Kidney (tissue), 14 donors: ENCODE results near the gene SLC38A2. TPM values are rescaled to one million over a fixed set of nuclear protein-coding genes. Genes with fewer than 3 reads are reported as not detected.
"Not testable (repeated sequence)": the region's sequence is repeated elsewhere in the genome, so short reads cannot be mapped to it uniquely, and the experiment has no call there.

Experiments
- DNase-seq, 5 donors: peaks; one replicate each; pipeline ENCODE4 v3.0.0-alpha.2; 2013 to 2020
- FAIRE-seq: peaks from 2 replicates; lab custom pipeline; 2012; peaks lifted over from hg19 to GRCh38; lab: Jason Lieb, UNC
- H3K27ac ChIP-seq, 2 donors: one replicate each; pipeline ENCODE4 v1.7.0; 2013; ENCODE audit warnings: low read depth in 2 of 2, low read length in 2 of 2, inconsistent platforms in 1 of 2
- H3K27me3 ChIP-seq: one replicate; pipeline ENCODE4 v1.7.1; 2013; ENCODE audit warnings: low read length, inconsistent platforms; ENCODE audit not compliant: control insufficient read depth, insufficient read depth
- H3K36me3 ChIP-seq, 3 donors: one replicate each; pipeline versions ENCODE4 v1.7.0 to v1.7.1; 2013; ENCODE audit warnings: low read length in 3 of 3, control low read depth in 1 of 3, inconsistent platforms in 1 of 3; ENCODE audit not compliant: insufficient read depth in 3 of 3, control insufficient read depth in 2 of 3
- H3K4me1 ChIP-seq, 3 donors: one replicate each; pipeline versions ENCODE4 v1.7.0 to v1.7.1; 2013; ENCODE audit warnings: low read length in 3 of 3, inconsistent platforms in 1 of 3, low read depth in 1 of 3; ENCODE audit not compliant: control insufficient read depth in 2 of 3, insufficient read depth in 2 of 3
- H3K4me3 ChIP-seq, 3 donors: one replicate each; pipeline versions ENCODE4 v1.7.0 to v1.8.1; 2013; ENCODE audit warnings: low read length in 3 of 3, control low read depth in 1 of 3, inconsistent platforms in 1 of 3
- H3K9ac ChIP-seq, 3 donors: one replicate each; pipeline versions ENCODE4 v1.7.0 to v1.7.1; 2013; ENCODE audit warnings: low read length in 3 of 3, control low read depth in 1 of 3, inconsistent platforms in 1 of 3
- H3K9me3 ChIP-seq, 3 donors: one replicate each; pipeline versions ENCODE4 v1.7.0 to v1.7.1; 2013; ENCODE audit warnings: low read length in 3 of 3, control low read depth in 1 of 3, inconsistent platforms in 1 of 3; ENCODE audit not compliant: control insufficient read depth in 2 of 3, insufficient read depth in 1 of 3
- intact Hi-C: fragments of 100-400 bp; cut with DNase I; formaldehyde crosslinking; loops from one replicate; pipeline ENCODE4 v1.11.1; 2022
- polyA plus RNA-seq: library from polyadenylated mRNA; stranded (reverse); fragments of 350-450 nt; fragmentation: Illumina TruSeq; extraction: RNeasy Lipid Tissue Mini Kit (QIAGEN cat#74804); gene quantifications from one replicate; pipeline ENCODE4 v1.2.3, GENCODE V29; 2014; ENCODE audit warnings: low read depth, low replicate concordance; ENCODE audit not compliant: insufficient read depth
- total RNA-seq: library from RNA; stranded (reverse); fragmentation: NEBNext Ultra II Directional; extraction: Animal tissue kit (Norgen Biotek cat#: 25700); gene quantifications from one replicate; pipeline ENCODE4 v1.2.1, GENCODE V29; 2021
- TF ChIP-seq, protein P1 (sequence below): IDR thresholded peaks from 3 replicates; pipeline ENCODE4 v1.5.1; 2012; ENCODE audit warnings: mild to moderate bottlenecking, moderate library complexity, borderline replicate concordance; ENCODE audit not compliant: insufficient read depth; ENCODE audit errors: extremely low read depth
- donor health status: control.
- donor health status: control.
- donor health status: control.
- donor health status: control.
- donor health status: control.
- donor health status: DM: yes; HTN: yes; CAD: no.
- donor health status: Normal renal cell carcinoma (clear cell type).

SLC38A2 gene
- total and polyA plus RNA-seq, 2 donors from 2014 or later, result 38.6 to 189 TPM

DNA sequence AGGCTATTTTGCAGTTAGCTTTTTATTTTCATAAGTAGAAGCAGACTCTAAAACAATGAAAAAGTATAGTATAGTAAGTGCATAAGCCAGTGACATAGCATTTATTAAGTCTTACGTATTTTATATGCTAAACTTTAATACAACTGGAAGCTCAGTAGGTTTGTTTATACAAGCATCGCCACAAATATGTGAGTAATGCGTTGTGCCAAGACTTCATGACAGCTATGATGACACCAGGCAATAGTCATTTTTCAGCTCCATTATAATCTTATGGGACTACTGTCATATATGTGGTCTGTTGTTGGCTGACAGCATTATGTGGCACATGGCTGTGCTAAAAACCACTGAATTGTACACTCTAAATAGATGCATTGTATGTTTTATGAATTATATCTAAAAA is 40.3 kb downstream of the SLC38A2 start:
- no peak for FAIRE-seq
- intact Hi-C loops, result no loop called here
- TF ChIP-seq, protein P1, sequence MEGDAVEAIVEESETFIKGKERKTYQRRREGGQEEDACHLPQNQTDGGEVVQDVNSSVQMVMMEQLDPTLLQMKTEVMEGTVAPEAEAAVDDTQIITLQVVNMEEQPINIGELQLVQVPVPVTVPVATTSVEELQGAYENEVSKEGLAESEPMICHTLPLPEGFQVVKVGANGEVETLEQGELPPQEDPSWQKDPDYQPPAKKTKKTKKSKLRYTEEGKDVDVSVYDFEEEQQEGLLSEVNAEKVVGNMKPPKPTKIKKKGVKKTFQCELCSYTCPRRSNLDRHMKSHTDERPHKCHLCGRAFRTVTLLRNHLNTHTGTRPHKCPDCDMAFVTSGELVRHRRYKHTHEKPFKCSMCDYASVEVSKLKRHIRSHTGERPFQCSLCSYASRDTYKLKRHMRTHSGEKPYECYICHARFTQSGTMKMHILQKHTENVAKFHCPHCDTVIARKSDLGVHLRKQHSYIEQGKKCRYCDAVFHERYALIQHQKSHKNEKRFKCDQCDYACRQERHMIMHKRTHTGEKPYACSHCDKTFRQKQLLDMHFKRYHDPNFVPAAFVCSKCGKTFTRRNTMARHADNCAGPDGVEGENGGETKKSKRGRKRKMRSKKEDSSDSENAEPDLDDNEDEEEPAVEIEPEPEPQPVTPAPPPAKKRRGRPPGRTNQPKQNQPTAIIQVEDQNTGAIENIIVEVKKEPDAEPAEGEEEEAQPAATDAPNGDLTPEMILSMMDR, result no peak

DNA sequence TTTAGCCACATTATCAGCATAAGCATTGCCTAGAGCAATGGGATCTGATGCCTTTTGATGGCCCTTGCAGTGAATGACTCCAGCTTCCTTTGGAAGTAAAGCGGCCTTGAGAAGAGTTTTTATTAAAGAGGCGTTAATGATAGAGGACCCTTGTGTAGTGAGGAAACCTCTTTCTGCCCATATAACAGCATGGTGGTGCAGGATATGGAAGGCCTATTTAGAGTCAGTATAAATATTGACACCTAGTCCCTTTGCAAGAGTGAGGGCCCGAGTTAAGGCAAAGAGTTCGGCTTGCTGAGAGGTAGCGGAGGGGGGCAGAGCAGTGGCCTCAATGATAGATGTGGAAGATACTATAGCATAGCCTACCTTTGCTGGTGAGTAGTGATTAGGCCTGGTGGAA is 47.5 kb downstream of the SLC38A2 start:
- intact Hi-C loops, H3K4me1 ChIP-seq, H3K9ac ChIP-seq, H3K4me3 ChIP-seq, DNase-seq, H3K36me3 ChIP-seq, H3K27ac ChIP-seq, H3K27me3 ChIP-seq, FAIRE-seq: not testable (repeated sequence)
- peaks cover 0 to 11% (median 2%) of the 10 kb centered on the region in 3 donors for H3K9me3 ChIP-seq

More for the DNA sequence above, 40.3 kb downstream of the SLC38A2 start:
- Histone ChIP-seq H3K27ac (no peak overlapping the region), H3K4me1 (no peaks in the 10 kb centered on the region), H3K9ac (no peak overlapping the region), H3K9me3 (peaks cover 0 to 12% (median 0%) of the 10 kb centered on the region in 3 donors), H3K27me3 (no peaks in the 10 kb centered on the region), H3K4me3 (no peak overlapping the region), H3K36me3 (no peaks in the 10 kb centered on the region)
- DNase-seq, result no peak

DNA sequence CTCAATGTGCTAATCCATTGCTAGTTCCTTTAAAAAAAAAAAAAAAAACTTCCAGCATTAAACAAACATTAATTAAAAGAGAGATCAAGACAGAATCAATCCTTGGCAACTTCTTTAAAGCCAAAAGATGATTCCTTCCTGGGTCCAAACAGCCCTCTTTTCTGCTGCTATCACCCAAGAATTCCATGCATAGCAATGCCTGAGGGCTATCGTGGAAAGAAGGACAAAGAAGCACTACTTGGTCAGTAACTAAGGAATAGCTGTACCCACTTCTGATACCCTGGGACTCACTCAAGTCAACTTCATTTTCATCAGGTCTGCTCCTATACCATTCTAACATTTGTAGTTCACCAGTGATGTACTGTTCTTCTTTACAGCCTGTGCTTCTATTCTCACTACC is 51.8 kb downstream of the SLC38A2 start:
- intact Hi-C loops, result no loop called here
- DNase-seq (no peak), FAIRE-seq (no peak)
- TF ChIP-seq, protein P1, result no peak
- Histone ChIP-seq H3K9me3 (peaks cover 0 to 4% (median 2%) of the 10 kb centered on the region in 3 donors), H3K4me3 (no peak overlapping the region), H3K36me3 (no peaks in the 10 kb centered on the region), H3K4me1 (no peaks in the 10 kb centered on the region), H3K27ac (no peak overlapping the region), H3K27me3 (no peaks in the 10 kb centered on the region), H3K9ac (no peak overlapping the region)

DNA sequence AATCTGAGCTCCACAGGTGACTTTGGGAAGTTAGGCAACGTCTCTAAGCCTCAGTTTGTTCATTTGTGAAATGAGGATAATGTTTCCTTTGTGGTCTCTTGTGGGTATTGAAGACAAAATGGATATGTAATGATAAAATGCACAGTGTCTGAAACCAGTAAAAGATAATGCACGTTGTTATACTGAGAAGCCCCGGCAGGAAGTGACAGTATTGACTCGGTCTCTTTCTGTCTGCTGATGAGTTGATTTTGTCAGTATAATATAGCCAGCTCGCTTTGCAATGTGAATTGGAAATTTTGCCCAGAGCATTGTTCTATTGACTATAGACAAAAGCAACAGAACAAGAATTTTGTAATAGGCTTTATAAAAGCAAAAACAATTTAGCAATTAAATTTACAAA is 54.5 kb downstream of the SLC38A2 start:
- no peaks in the 10 kb centered on the region for H3K4me1 ChIP-seq
- intact Hi-C loops, result no loop called here
- no peak overlapping the region for H3K9ac ChIP-seq
- no peak overlapping the region for H3K27ac ChIP-seq
- no peak for FAIRE-seq
- no peaks in the 10 kb centered on the region for H3K9me3 ChIP-seq
- no peak overlapping the region for H3K4me3 ChIP-seq
- H3K36me3 ChIP-seq, result no peaks in the 10 kb centered on the region
- no peak for DNase-seq
- TF ChIP-seq, protein P1, result no peak
- H3K27me3 ChIP-seq, result no peaks in the 10 kb centered on the region

Other genes with a start within 250 kb of the SLC38A2 start
- 124 TPM for gene SLC38A1, start 103.7 kb downstream of the SLC38A2 start, total RNA-seq
- 13.3 TPM for gene SLC38A1, start 103.7 kb downstream of the SLC38A2 start, polyA plus RNA-seq